HCT116 (cell line): ENCODE measurements around the gene PGAM5. TPM values are rescaled to one million over a fixed set of nuclear protein-coding genes. Genes with fewer than 3 reads are reported as not detected.

ENCODE experiments used
- ATAC-seq: fragments of 200-7000 bp; cut with Tn5 transposase; 2 replicates; pipeline ENCODE4 v1.9.1; 2020; ENCODE audit warnings: mild to moderate bottlenecking, moderate library complexity
- BruUV-seq: library from RNA; stranded (reverse); fragments of 400-500 nt; replicated peaks from 2 replicates; lab custom pipeline; 2021; lab: Mats Ljungman, UMichigan
- CTCF ChIA-PET: fragments of 300-600 bp; sonication (Branson Sonifier 250); formaldehyde crosslinking; loops from one replicate; lab custom pipeline; 2021; ENCODE audit warnings: antibody characterized with exemption; lab: Charles Lee
- POLR2A ChIA-PET: fragments of 300-600, 350-600 bp; sonication (Branson Sonifier 250); formaldehyde crosslinking; loops from one replicate; lab custom pipeline; 2021; ENCODE audit warnings: antibody characterized with exemption; lab: Charles Lee
- RAD21 ChIA-PET, 2 experiments: fragments of 300-600 bp; sonication (Branson Sonifier 250); formaldehyde crosslinking; loops; one replicate each; lab custom pipeline; 2023; ENCODE audit warnings: low total read pairs in 2 of 2; ENCODE audit not compliant: uncharacterized antibody in 2 of 2, unreplicated experiment in 2 of 2, low non-redundant PET in 1 of 2; lab: Charles Lee
- DNase-seq: peaks from one replicate; pipeline ENCODE4 v3.0.0-alpha.2; 2010; ENCODE audit warnings: low read depth, low spot score
- H2AFZ ChIP-seq: fragments of 200-600 bp; shearing (Covaris generic), sonication (generic); 2 replicates; pipeline ENCODE4 v1.6.1; 2017; ENCODE audit warnings: low read depth, mixed run types, mixed read lengths, antibody characterized with exemption, low read length; ENCODE audit not compliant: poor library complexity, severe bottlenecking
- H3K27ac ChIP-seq: 2 replicates; pipeline ENCODE4 v1.5.1; 2012; ENCODE audit warnings: low read depth, low read length
- H3K27me3 ChIP-seq: fragments of 200-600 bp; sonication (generic); 2 replicates; pipeline ENCODE4 v1.6.1; 2016; ENCODE audit warnings: mixed run types, low read length, mixed read lengths; ENCODE audit not compliant: insufficient read depth
- H3K36me3 ChIP-seq, 2 experiments: fragments of 200-500 bp in 1 of 2; fragments of 200-600 bp in 1 of 2; sonication (Bioruptor generic) in 1 of 2; sonication (generic) in 1 of 2; 2 replicates each; pipeline versions ENCODE4 v1.5.1 to v1.6.1; 2014 to 2016; ENCODE audit warnings: low read length in 2 of 2, inconsistent platforms in 1 of 2, mixed read lengths in 1 of 2, mixed run types in 1 of 2; ENCODE audit not compliant: insufficient read depth in 2 of 2, control insufficient read depth in 1 of 2
- H3K4me1 ChIP-seq, 2 experiments: fragments of 200-600 bp in 1 of 2; sonication (generic) in 1 of 2; 2 replicates each; pipeline versions ENCODE4 v1.5.1 to v1.6.1; 2012 to 2017; ENCODE audit warnings: low read length in 2 of 2, inconsistent platforms in 1 of 2, mild to moderate bottlenecking in 1 of 2, mixed read lengths in 1 of 2, mixed run types in 1 of 2, moderate library complexity in 1 of 2; ENCODE audit not compliant: insufficient read depth in 2 of 2, control insufficient read depth in 1 of 2
- H3K4me2 ChIP-seq: fragments of 200-600 bp; sonication (generic); 2 replicates; pipeline ENCODE4 v1.6.1; 2017; ENCODE audit warnings: mixed run types, low read length, mixed read lengths
- H3K4me3 ChIP-seq, 2 experiments: fragments of 200-600 bp in 1 of 2; sonication (generic) in 1 of 2; replicated peaks in 1 of 2; 2 replicates each; pipeline ENCODE4 v1.5.1; 2011 to 2016; ENCODE audit warnings: low read length in 2 of 2, control low read depth in 1 of 2, low read depth in 1 of 2, mild to moderate bottlenecking in 1 of 2, mixed read lengths in 1 of 2, mixed run types in 1 of 2
- H3K79me2 ChIP-seq: fragments of 200-600 bp; sonication (generic); 2 replicates; pipeline ENCODE4 v1.6.1; 2017; ENCODE audit warnings: mild to moderate bottlenecking, mixed run types, low read length, moderate library complexity, mixed read lengths; ENCODE audit not compliant: insufficient read depth
- H3K9ac ChIP-seq: fragments of 200-600 bp; sonication (generic); 2 replicates; pipeline ENCODE4 v1.6.1; 2016; ENCODE audit warnings: low read length, mixed read lengths
- H3K9me2 ChIP-seq: fragments of 200-600 bp; sonication (generic), shearing (Covaris generic); 2 replicates; pipeline ENCODE4 v1.6.1; 2017; ENCODE audit warnings: mixed run types, mild to moderate bottlenecking, moderate library complexity; ENCODE audit not compliant: insufficient read depth
- H3K9me3 ChIP-seq, 2 experiments: fragments of 200-500 bp in 1 of 2; fragments of 200-600 bp in 1 of 2; sonication (Bioruptor generic) in 1 of 2; sonication (generic) in 1 of 2; 2 replicates each; pipeline ENCODE4 v1.6.1; 2014 to 2017; ENCODE audit warnings: low read length in 2 of 2, mixed read lengths in 2 of 2, inconsistent platforms in 1 of 2, low read depth in 1 of 2, mild to moderate bottlenecking in 1 of 2, mixed run types in 1 of 2, moderate library complexity in 1 of 2; ENCODE audit not compliant: control insufficient read depth in 1 of 2, insufficient read depth in 1 of 2
- H4K20me1 ChIP-seq: fragments of 200-600 bp; sonication (generic), shearing (Covaris generic); 2 replicates; pipeline ENCODE4 v1.6.1; 2017; ENCODE audit warnings: mixed run types, mild to moderate bottlenecking, moderate library complexity; ENCODE audit not compliant: insufficient read depth
- EZH2 ChIP-seq: fragments of 200-600 bp; sonication (generic); IDR thresholded peaks from 2 replicates; pipeline ENCODE4 v1.6.1; 2017; ENCODE audit warnings: antibody characterized with exemption, mixed run types
- intact Hi-C: fragments of 100-400 bp; cut with micrococcal nuclease; formaldehyde crosslinking; loops from 2 replicates; pipeline ENCODE4 v1.10.0; 2022
- total RNA-seq: library from RNA; stranded (reverse); gene quantifications from one replicate; pipeline ENCODE4 v1.2.1, GENCODE V29; 2021; ENCODE audit not compliant: unreplicated experiment
- TF ChIP-seq, protein P1 (sequence below), 3 experiments: fragments of 200-600 bp in 1 of 3; sonication (generic) in 1 of 3; IDR thresholded peaks in 2 of 3; conservative IDR thresholded peaks in 1 of 3; 2 replicates each; pipeline ENCODE4 v1.5.1; 2012 to 2017; ENCODE audit warnings: low read depth in 2 of 3, low read length in 2 of 3, antibody characterized with exemption in 1 of 3, borderline replicate concordance in 1 of 3, control low read depth in 1 of 3, mild to moderate bottlenecking in 1 of 3, mixed read lengths in 1 of 3, mixed run types in 1 of 3, moderate library complexity in 1 of 3; ENCODE audit not compliant: insufficient read depth in 1 of 3
- TF ChIP-seq, protein P2 (sequence below): IDR thresholded peaks from 2 replicates; pipeline ENCODE4 v1.6.1; 2012; ENCODE audit warnings: low read depth

PGAM5 gene
- total RNA-seq, 1 experiment from 2014 or later = 98.3 TPM

DNA sequence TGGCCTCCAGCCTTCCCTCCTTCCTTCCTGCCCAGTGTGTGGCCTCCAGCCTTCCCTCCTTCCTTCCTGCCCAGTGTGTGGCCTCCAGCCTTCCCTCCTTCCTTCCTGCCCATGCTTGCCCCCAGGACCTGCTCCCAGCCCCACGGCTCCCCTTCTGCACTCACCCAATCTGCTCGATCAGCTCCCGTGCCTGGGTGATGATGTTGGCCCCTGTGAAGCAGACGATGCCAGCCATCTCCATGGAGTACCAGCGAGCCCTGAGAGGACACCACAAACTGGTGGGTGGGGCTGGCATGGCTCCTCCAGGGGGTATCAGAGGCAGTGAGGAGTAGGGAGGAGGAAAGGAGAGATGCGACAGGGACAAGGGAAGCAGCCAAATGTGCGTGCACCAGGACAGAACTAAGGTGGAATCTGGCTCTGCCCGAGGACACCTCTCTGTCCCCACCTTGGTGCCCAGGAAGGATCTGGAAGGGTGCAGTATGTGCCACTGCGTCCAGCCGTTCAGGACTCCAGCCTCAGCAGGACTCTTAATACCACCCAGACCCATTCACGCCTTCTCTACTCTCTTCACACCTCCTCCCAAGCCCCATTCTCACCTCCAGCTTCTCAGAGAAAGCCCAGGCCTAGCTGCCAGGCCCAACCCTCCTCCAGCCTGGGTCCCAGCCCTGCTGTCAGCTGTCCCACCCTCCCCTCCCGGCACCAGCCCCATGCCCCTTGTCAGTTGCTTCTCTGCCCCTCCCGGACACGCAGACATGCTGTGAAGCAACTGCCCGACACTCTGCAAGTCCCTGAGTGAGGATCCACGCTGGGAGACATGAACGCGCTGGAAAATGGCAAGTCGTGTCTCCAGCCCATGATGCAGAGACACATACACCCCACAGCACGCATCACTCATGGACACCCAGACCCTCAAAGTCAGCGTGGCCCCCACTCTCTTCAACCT lies 46.2 kb upstream of the PGAM5 start:
- POLR2A ChIA-PET = no interaction called here
- peaks cover 71 to 76% of the 10 kb centered on the region in 2 experiments for H3K36me3 ChIP-seq
- intact Hi-C loops = no loop called here

More for the DNA sequence above, 46.2 kb upstream of the PGAM5 start:
- ChIA-PET RAD21 (no interaction called here), CTCF (no interaction called here)
- Histone ChIP-seq H3K9ac (no peak overlapping the region), H3K27ac (no peak overlapping the region), H3K9me3 (no peaks in the 10 kb centered on the region), H3K4me2 (no peak overlapping the region), H2AFZ (no peak overlapping the region), H3K4me1 (no peaks in the 10 kb centered on the region), H3K27me3 (no peaks in the 10 kb centered on the region), H3K9me2 (no peaks in the 10 kb centered on the region), H4K20me1 (no peaks in the 10 kb centered on the region), H3K4me3 (no peak overlapping the region), H3K79me2 (0 out of 2 replicates have a peak, but pooled peaks cover 3% of the 10 kb centered on the region)
- TF ChIP-seq, protein P1, sequence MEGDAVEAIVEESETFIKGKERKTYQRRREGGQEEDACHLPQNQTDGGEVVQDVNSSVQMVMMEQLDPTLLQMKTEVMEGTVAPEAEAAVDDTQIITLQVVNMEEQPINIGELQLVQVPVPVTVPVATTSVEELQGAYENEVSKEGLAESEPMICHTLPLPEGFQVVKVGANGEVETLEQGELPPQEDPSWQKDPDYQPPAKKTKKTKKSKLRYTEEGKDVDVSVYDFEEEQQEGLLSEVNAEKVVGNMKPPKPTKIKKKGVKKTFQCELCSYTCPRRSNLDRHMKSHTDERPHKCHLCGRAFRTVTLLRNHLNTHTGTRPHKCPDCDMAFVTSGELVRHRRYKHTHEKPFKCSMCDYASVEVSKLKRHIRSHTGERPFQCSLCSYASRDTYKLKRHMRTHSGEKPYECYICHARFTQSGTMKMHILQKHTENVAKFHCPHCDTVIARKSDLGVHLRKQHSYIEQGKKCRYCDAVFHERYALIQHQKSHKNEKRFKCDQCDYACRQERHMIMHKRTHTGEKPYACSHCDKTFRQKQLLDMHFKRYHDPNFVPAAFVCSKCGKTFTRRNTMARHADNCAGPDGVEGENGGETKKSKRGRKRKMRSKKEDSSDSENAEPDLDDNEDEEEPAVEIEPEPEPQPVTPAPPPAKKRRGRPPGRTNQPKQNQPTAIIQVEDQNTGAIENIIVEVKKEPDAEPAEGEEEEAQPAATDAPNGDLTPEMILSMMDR (IDR thresholded peaks at IDR 0.05 in 2 of 3, conservative IDR thresholded peaks at IDR 0.05 in 1 of 3; ENCODE audit: borderline replicate concordance in 1 of 3, insufficient read depth in 1 of 3, low read depth in 2 of 3, low read length in 2 of 3) = no peak
- TF ChIP-seq EZH2 = no peak
- TF ChIP-seq, protein P2, sequence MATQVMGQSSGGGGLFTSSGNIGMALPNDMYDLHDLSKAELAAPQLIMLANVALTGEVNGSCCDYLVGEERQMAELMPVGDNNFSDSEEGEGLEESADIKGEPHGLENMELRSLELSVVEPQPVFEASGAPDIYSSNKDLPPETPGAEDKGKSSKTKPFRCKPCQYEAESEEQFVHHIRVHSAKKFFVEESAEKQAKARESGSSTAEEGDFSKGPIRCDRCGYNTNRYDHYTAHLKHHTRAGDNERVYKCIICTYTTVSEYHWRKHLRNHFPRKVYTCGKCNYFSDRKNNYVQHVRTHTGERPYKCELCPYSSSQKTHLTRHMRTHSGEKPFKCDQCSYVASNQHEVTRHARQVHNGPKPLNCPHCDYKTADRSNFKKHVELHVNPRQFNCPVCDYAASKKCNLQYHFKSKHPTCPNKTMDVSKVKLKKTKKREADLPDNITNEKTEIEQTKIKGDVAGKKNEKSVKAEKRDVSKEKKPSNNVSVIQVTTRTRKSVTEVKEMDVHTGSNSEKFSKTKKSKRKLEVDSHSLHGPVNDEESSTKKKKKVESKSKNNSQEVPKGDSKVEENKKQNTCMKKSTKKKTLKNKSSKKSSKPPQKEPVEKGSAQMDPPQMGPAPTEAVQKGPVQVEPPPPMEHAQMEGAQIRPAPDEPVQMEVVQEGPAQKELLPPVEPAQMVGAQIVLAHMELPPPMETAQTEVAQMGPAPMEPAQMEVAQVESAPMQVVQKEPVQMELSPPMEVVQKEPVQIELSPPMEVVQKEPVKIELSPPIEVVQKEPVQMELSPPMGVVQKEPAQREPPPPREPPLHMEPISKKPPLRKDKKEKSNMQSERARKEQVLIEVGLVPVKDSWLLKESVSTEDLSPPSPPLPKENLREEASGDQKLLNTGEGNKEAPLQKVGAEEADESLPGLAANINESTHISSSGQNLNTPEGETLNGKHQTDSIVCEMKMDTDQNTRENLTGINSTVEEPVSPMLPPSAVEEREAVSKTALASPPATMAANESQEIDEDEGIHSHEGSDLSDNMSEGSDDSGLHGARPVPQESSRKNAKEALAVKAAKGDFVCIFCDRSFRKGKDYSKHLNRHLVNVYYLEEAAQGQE = no peak
- BruUV-seq = no TSS peak
- ATAC-seq (no peak), DNase-seq (no peak)
